Head of caudate nucleus (tissue), 42 donors: ENCODE data around the gene LRP4.

Experiments
- DNase-seq, 42 donors: peaks; one replicate each; pipeline versions ENCODE4 v3.0.0 to v3.0.0-alpha.2; 2020 to 2021; ENCODE audit warnings: mixed read lengths in 7 of 42
- intact Hi-C: fragments of 100-400 bp; cut with DNase I; formaldehyde crosslinking; loops from one replicate; pipeline ENCODE4 v1.15.0; 2022

Gene LRP4

DNA sequence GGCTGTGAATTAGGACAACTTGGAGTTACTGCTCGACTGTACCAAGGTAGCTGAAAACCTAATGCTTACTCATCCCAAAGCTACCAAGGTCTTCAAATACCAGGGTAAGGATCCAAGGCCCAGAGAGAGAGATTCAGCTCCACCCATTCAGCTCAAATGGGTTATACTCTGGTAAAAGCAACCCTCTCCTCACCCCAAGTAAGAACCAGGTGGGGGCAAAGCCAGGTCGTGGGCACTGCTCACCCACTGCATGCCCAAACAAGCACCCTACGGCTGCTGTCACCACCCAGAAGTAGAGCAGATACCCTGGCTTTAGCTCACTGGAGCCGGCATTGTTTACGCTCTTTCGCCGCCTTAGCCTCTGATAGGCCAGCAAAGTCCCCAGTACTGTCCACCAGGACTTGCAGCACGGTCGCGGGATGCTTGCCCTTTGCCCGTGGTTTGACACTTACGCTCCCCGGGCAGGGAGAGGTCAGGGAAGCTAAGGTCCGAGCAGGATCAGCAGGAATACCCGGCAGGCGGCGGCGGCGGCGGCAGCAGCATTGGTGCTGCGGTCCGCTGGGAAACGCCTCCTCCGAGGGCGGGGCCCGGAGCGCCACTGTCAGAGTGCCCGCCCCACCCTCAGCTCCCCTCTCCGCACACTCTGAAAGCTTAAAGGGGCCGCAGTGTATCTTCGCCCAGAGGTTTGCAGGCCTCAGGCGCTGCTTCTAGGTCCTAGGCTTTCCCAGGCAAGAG lies 91.9 kb downstream of the LRP4 start:
- DNase-seq: peak; percentile 63 to 93 (median 86)
- intact Hi-C loops: no loop called here

DNA sequence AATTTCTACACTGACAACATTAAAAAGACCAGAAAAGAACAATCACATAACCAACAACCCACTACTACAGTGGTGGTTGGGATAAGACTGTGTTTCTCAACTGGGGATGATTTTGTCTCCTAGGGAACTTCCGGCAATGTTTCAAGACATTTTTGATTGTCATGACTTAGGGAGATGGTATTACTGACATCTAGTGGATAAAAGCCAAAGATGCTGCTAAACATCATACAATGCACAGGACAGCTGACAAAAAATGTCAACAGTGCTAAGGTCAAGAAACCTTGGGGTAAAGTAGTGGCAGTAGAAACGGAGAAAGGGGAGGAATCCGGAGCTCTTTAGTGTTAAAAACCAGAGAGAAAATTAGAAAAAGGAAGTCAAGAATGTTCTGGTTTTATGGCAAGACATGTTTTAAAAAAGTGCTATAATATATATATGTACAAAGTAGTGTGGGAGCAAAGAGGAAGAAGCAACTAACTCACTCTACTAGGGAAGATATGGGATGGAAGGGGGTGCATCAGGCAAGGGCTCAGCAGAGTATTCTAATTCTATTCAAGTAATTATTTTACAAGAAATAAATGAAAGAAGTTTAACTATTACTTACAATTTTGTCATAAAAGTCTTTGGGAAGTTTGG lies 109.4 kb downstream of the LRP4 start:
- peak in 1 of 42 donors; percentile 3 for DNase-seq

More for the DNA sequence above, 109.4 kb downstream of the LRP4 start:
- intact Hi-C loops: no loop called here
